Osteocyte (in vitro differentiated cells): ENCODE measurements around the gene TMEM185B. TPM values are rescaled to one million over a fixed set of nuclear protein-coding genes. Genes with fewer than 3 reads are reported as not detected.
A peak's percentile ranks its signal among the peaks of the same experiment; 100 is the strongest.

Source experiments
- DNase-seq: peaks from one replicate; pipeline ENCODE4 v3.0.0; 2021; ENCODE audit warnings: mixed read lengths; ENCODE audit not compliant: unreplicated experiment; ENCODE audit errors: extremely low spot score
- H3K27ac Mint-ChIP-seq: one replicate; pipeline ENCODE4 v1.8.0; 2021; ENCODE audit warnings: mild to moderate bottlenecking, mixed read lengths; ENCODE audit not compliant: unreplicated experiment
- H3K27me3 Mint-ChIP-seq: one replicate; pipeline ENCODE4 v1.8.0; 2021; ENCODE audit warnings: mixed read lengths; ENCODE audit not compliant: unreplicated experiment
- H3K36me3 Mint-ChIP-seq: one replicate; pipeline ENCODE4 v1.8.0; 2021; ENCODE audit warnings: mixed read lengths; ENCODE audit not compliant: unreplicated experiment
- H3K4me1 Mint-ChIP-seq: one replicate; pipeline ENCODE4 v1.8.0; 2021; ENCODE audit warnings: mixed read lengths; ENCODE audit not compliant: unreplicated experiment
- H3K4me3 Mint-ChIP-seq: one replicate; pipeline ENCODE4 v1.8.0; 2021; ENCODE audit warnings: mild to moderate bottlenecking, moderate library complexity, mixed read lengths; ENCODE audit not compliant: unreplicated experiment
- H3K9me3 Mint-ChIP-seq: one replicate; pipeline ENCODE4 v1.8.0; 2021; ENCODE audit warnings: mixed read lengths; ENCODE audit not compliant: unreplicated experiment
- CTCF ChIP-seq: fragments of 200-600 bp; sonication (generic); IDR thresholded peaks from 2 replicates; pipeline ENCODE4 v1.5.0; 2021; ENCODE audit warnings: antibody characterized with exemption, mild to moderate bottlenecking, moderate library complexity
- long read RNA-seq: library from polyadenylated mRNA; unstranded; transcript quantifications from one replicate; pipeline ENCODE4 v2.0.0, GENCODE V29; 2021
- total RNA-seq: library from RNA; stranded (reverse); gene quantifications from 2 replicates; pipeline ENCODE4 v1.2.1, GENCODE V29; 2021

Gene TMEM185B
- 35.9 and 41.2 TPM in 2 replicates for total RNA-seq
- long read RNA-seq, transcript TMEM185B-201 (1 exons, 2,131 nt): major isoform, 6 of 6 reads
- long read RNA-seq, partial matches to known transcripts: 0 of 6 reads
- long read RNA-seq, other reads (novel, unspliced or antisense): 0 of 6 reads

DNA sequence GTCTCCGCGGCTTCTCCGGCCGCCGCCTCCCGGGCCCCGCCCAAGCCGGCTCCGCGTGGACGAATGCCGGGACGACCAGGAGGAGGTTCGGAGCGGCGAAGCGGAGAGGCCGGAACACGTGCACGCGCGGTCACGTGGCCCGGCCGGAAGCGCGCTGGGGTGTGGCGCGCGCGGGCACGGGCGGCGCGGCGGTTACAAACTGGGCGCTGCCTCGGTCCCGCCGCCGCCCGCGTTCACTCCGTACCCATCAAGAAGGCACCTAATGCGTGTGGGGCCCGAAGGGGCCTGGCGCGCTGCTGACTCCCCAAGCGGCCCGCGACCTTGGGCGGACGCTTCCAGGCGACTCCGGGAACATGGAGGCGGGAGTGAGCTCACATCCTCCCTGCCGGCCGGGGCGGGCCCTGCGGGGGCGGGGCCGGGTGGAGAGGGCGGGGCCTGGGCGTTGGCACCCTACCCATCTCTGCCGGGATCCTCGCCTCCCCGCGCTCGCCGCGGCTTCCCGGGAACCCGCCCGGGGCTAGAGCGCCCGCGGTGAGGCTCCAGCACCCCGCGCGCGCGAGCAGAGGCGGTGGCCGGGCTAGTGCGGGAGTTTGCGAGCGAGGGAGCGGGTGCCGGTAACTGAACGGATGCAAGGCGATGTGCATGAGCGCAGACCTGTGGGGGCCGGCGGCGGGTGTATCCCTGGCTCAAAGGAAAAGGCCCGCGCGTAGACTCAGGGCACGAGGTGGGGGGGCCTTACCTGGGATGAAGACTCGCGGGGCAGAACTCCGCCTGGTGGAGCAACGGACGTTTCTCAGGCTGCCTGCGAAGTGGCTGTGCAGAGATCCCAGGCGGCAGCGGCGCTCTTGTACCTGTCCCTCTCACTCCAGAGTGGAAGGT, at the start of gene TMEM185B:
Gene TMEM185B (minus strand): TSS at position 367 of the 879 bp plus-strand sequence. CDS start 424 bp downstream, outside the sequence.
- peak within 1 kb of the TSS; percentile 76 for H3K27ac Mint-ChIP-seq
- peak within 1 kb of the TSS; percentile 73 for H3K4me3 Mint-ChIP-seq
- peak; percentile 96 for DNase-seq
- TF ChIP-seq CTCF: peak; percentile 42
- H3K4me1 Mint-ChIP-seq: peaks cover 22% of the 10 kb centered on the region
- peaks cover 29% of the 10 kb centered on the region for H3K36me3 Mint-ChIP-seq
- H3K9me3 Mint-ChIP-seq: no peaks in the 10 kb centered on the region
- peaks cover 7% of the 10 kb centered on the region for H3K27me3 Mint-ChIP-seq

DNA sequence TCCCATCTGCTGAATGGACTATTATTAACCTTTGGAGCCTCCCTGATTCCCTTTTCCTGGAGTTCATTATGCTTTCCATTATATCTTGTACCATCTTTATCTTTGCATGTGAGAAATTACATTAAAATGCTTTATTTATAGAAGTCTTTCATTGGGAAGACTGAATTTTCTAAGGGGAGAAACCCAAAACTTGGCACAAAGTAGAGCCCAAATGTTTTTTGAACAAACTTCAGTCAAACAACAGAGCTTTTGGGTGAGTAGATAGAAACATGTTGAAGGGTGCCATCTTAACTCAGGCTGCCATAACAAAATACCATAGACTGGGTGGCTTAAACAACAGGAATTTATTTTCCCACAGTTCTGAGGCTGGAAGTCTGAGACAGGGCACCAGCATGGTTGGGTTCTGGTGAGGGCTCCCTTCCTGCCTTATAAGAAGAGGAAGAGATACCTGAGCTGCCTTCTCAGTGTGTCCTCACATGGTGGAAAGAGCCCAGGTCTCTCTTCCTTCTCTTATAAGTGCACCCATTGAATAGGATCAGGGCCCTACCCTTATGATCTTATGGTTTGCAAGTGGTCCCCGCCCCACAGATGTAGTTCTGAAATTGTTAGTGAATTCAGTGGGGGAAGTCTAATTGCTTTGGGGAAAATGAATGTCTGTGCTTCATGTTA, 48.6 kb upstream of the TMEM185B start:
- H3K4me3 Mint-ChIP-seq: no peak overlapping the region
- H3K27me3 Mint-ChIP-seq: no peaks in the 10 kb centered on the region
- TF ChIP-seq CTCF: no peak
- no peaks in the 10 kb centered on the region for H3K9me3 Mint-ChIP-seq
- no peaks in the 10 kb centered on the region for H3K36me3 Mint-ChIP-seq
- no peak overlapping the region for H3K27ac Mint-ChIP-seq
- no peak for DNase-seq
- peaks cover 12% of the 10 kb centered on the region for H3K4me1 Mint-ChIP-seq

DNA sequence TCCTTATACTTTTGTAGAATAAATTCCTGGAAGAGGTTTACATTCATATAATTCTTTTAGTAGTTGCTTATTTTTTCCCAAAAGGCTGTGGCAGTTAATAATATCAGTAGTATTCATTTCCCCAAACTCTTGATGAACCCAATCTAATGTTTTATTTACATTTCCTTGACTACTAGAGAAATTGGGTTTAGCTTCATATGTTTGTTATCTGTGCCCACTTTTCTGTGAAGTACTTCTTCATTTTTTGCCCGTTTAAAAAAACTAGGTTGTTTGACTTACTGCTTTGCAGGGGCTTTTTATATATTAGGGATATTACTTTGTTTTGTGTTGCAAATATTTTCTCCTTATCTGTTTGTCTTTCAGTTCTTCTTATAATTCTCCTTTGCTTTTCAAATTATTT, 46.6 kb upstream of the TMEM185B start:
- TF ChIP-seq CTCF: no peak

GRCh38 chr2:120269076-120269744, 46.0 kb upstream of the TMEM185B start:
- TF ChIP-seq CTCF: no peak
- DNase-seq: no peak
- Mint-ChIP-seq H3K4me1 (peaks cover 12% of the 10 kb centered on the region), H3K27me3 (no peaks in the 10 kb centered on the region), H3K4me3 (no peak overlapping the region), H3K9me3 (no peaks in the 10 kb centered on the region), H3K36me3 (no peaks in the 10 kb centered on the region), H3K27ac (no peak overlapping the region)

More for the DNA sequence above, 46.6 kb upstream of the TMEM185B start:
- Mint-ChIP-seq H3K4me1 (peaks cover 12% of the 10 kb centered on the region), H3K27me3 (no peaks in the 10 kb centered on the region), H3K36me3 (no peaks in the 10 kb centered on the region), H3K27ac (no peak overlapping the region), H3K9me3 (no peaks in the 10 kb centered on the region), H3K4me3 (no peak overlapping the region)
- DNase-seq: no peak
